H1 (cell line): ENCODE measurements around the gene SLK. TPM values are rescaled to one million over a fixed set of nuclear protein-coding genes. Genes with fewer than 3 reads are reported as not detected.

Source experiments
- CTCF ChIA-PET: fragments of 300-600 bp; sonication (Branson Sonifier 250); formaldehyde crosslinking; loops from one replicate; lab custom pipeline; 2021; ENCODE audit not compliant: partially characterized antibody; lab: Charles Lee
- POLR2A ChIA-PET: fragments of 300-600 bp; sonication (Branson Sonifier 250); formaldehyde crosslinking; loops from one replicate; lab custom pipeline; 2021; ENCODE audit warnings: inconsistent platforms; ENCODE audit not compliant: partially characterized antibody; lab: Charles Lee
- DNase-seq, 2 experiments: peaks; one replicate each; pipeline versions ENCODE4 v3.0.0 to v3.0.0-alpha.2; 2010 to 2022; ENCODE audit warnings: low spot score in 2 of 2, low read depth in 1 of 2, mixed read lengths in 1 of 2
- FAIRE-seq: peaks from 2 replicates; lab custom pipeline; 2011; peaks lifted over from hg19 to GRCh38; lab: Jason Lieb, UNC
- H2AFZ ChIP-seq: 2 replicates; pipeline ENCODE4 v1.8.1; 2012; ENCODE audit warnings: low read length, inconsistent platforms
- H2AK5ac ChIP-seq: 2 replicates; pipeline ENCODE4 v1.6.1; 2013; ENCODE audit warnings: low read depth, low read length
- H2BK120ac ChIP-seq: replicated peaks from 2 replicates; pipeline ENCODE3; 2013; ENCODE audit warnings: low read depth, low read length, inconsistent platforms
- H2BK12ac ChIP-seq: 2 replicates; pipeline ENCODE4 v1.6.1; 2013; ENCODE audit warnings: low read depth, low read length
- H2BK15ac ChIP-seq: 2 replicates; pipeline ENCODE4 v1.6.1; 2013; ENCODE audit warnings: low read length
- H2BK20ac ChIP-seq: 2 replicates; pipeline ENCODE4 v1.6.1; 2013; ENCODE audit warnings: low read length
- H2BK5ac ChIP-seq: 2 replicates; pipeline ENCODE4 v1.6.1; 2013; ENCODE audit warnings: low read depth, low read length
- H3K14ac ChIP-seq: 2 replicates; pipeline ENCODE4 v1.6.1; 2013; ENCODE audit warnings: inconsistent platforms; ENCODE audit not compliant: insufficient read length
- H3K18ac ChIP-seq: 2 replicates; pipeline ENCODE4 v1.6.1; 2013; ENCODE audit warnings: low read length; ENCODE audit errors: extremely low read depth
- H3K23ac ChIP-seq: 2 replicates; pipeline ENCODE4 v1.6.1; 2013; ENCODE audit warnings: inconsistent platforms; ENCODE audit not compliant: insufficient read length
- H3K23me2 ChIP-seq: 2 replicates; pipeline ENCODE4 v1.6.1; 2013; ENCODE audit warnings: low read depth, low read length
- H3K27ac ChIP-seq: 2 replicates; pipeline ENCODE4 v1.6.1; 2011; ENCODE audit warnings: low read depth, low read length, inconsistent platforms
- H3K27me3 ChIP-seq, 4 experiments: replicated peaks in 1 of 4; 1 replicate in 1 of 4; 2 replicates in 3 of 4; pipeline versions ENCODE4 v1.6.1 to v1.8.1; 2011 to 2013; ENCODE audit warnings: low read length in 3 of 4, mild to moderate bottlenecking in 3 of 4, inconsistent platforms in 2 of 4, mixed read lengths in 2 of 4, moderate library complexity in 1 of 4; ENCODE audit not compliant: control insufficient read depth in 3 of 4, insufficient read depth in 3 of 4; ENCODE audit errors: extremely low read depth in 1 of 4
- H3K36me3 ChIP-seq, 4 experiments: 2 replicates each; pipeline versions ENCODE4 v1.6.1 to v1.8.1; 2011 to 2013; ENCODE audit warnings: mild to moderate bottlenecking in 4 of 4, low read length in 3 of 4, moderate library complexity in 2 of 4, control low read depth in 1 of 4, inconsistent platforms in 1 of 4; ENCODE audit not compliant: insufficient read depth in 4 of 4, control insufficient read depth in 2 of 4
- H3K4ac ChIP-seq: replicated peaks from 2 replicates; pipeline ENCODE3; 2013; ENCODE audit warnings: low read length, low read depth, mixed read lengths, inconsistent platforms; ENCODE audit not compliant: insufficient read length
- H3K4me1 ChIP-seq, 4 experiments: replicated peaks in 1 of 4; 1 replicate in 1 of 4; 2 replicates in 3 of 4; pipeline versions ENCODE4 v1.6.1 to v1.8.1; 2011 to 2013; ENCODE audit warnings: low read length in 3 of 4, inconsistent platforms in 2 of 4, mixed read lengths in 1 of 4; ENCODE audit not compliant: insufficient read depth in 4 of 4, control insufficient read depth in 3 of 4
- H3K4me2 ChIP-seq, 2 experiments: 2 replicates each; pipeline versions ENCODE4 v1.6.1 to v1.8.1; 2011 to 2013; ENCODE audit warnings: low read depth in 2 of 2, low read length in 2 of 2, control low read depth in 1 of 2, inconsistent platforms in 1 of 2, mild to moderate bottlenecking in 1 of 2; ENCODE audit not compliant: insufficient read depth in 1 of 2
- H3K4me3 ChIP-seq, 4 experiments: fragments of 200-600, 300-600 bp in 1 of 4; sonication (generic), shearing (Covaris generic), sonication (Bioruptor Twin) in 1 of 4; 2 replicates each; pipeline versions ENCODE4 v1.5.1 to v1.8.1; 2011 to 2016; ENCODE audit warnings: low read length in 4 of 4, low read depth in 3 of 4, control low read depth in 2 of 4, inconsistent platforms in 2 of 4, mild to moderate bottlenecking in 2 of 4, mixed read lengths in 1 of 4, moderate library complexity in 1 of 4; ENCODE audit not compliant: insufficient read depth in 2 of 4; ENCODE audit errors: extremely low read depth in 1 of 4
- H3K56ac ChIP-seq: replicated peaks from 2 replicates; pipeline ENCODE3; 2013; ENCODE audit warnings: low read depth, mild to moderate bottlenecking, mixed read lengths, low read length, inconsistent platforms; ENCODE audit not compliant: insufficient read length
- H3K79me1 ChIP-seq: 2 replicates; pipeline ENCODE4 v1.6.1; 2013; ENCODE audit warnings: low read depth, low read length, control low read depth
- H3K79me2 ChIP-seq, 2 experiments: 2 replicates each; pipeline versions ENCODE4 v1.6.1 to v1.8.1; 2012 to 2013; ENCODE audit warnings: low read length in 2 of 2, mild to moderate bottlenecking in 2 of 2, inconsistent platforms in 1 of 2; ENCODE audit not compliant: insufficient read depth in 2 of 2, control insufficient read depth in 1 of 2
- H3K9ac ChIP-seq, 4 experiments: replicated peaks in 1 of 4; 1 replicate in 1 of 4; 2 replicates in 3 of 4; pipeline versions ENCODE4 v1.6.1 to v1.8.1; 2011 to 2013; ENCODE audit warnings: low read depth in 3 of 4, low read length in 3 of 4, control low read depth in 2 of 4, mild to moderate bottlenecking in 2 of 4, moderate library complexity in 2 of 4, inconsistent platforms in 1 of 4; ENCODE audit errors: extremely low read depth in 1 of 4
- H3K9me3 ChIP-seq, 2 experiments: 2 replicates each; pipeline versions ENCODE4 v1.6.1 to v1.8.1; 2012 to 2013; ENCODE audit warnings: mild to moderate bottlenecking in 2 of 2, moderate library complexity in 2 of 2, control low read depth in 1 of 2, inconsistent platforms in 1 of 2, low read depth in 1 of 2, low read length in 1 of 2, mixed read lengths in 1 of 2; ENCODE audit not compliant: insufficient read depth in 2 of 2
- H4K20me1 ChIP-seq, 2 experiments: replicated peaks in 1 of 2; 2 replicates each; pipeline versions ENCODE3 to v1.8.1; 2011 to 2013; ENCODE audit warnings: inconsistent platforms in 2 of 2, low read length in 2 of 2, mild to moderate bottlenecking in 1 of 2; ENCODE audit not compliant: insufficient read depth in 2 of 2, control insufficient read depth in 1 of 2
- H4K5ac ChIP-seq: 2 replicates; pipeline ENCODE4 v1.6.1; 2013; ENCODE audit warnings: low read length, low read depth, mixed read lengths, inconsistent platforms; ENCODE audit not compliant: insufficient read length
- H4K8ac ChIP-seq: 2 replicates; pipeline ENCODE4 v1.8.0; 2013; ENCODE audit warnings: mild to moderate bottlenecking, moderate library complexity, low read length, inconsistent platforms; ENCODE audit not compliant: insufficient read depth; ENCODE audit errors: extremely low read depth
- H4K91ac ChIP-seq: replicated peaks from 2 replicates; pipeline ENCODE3; 2013; ENCODE audit warnings: low read length, mixed read lengths, inconsistent platforms; ENCODE audit not compliant: insufficient read length
- CREB1 ChIP-seq: IDR thresholded peaks from 2 replicates; pipeline ENCODE4 v1.6.1; 2012; ENCODE audit warnings: inconsistent platforms
- GABPA ChIP-seq: IDR thresholded peaks from 2 replicates; pipeline ENCODE4 v1.6.1; 2011; ENCODE audit warnings: mild to moderate bottlenecking, low read length, moderate library complexity, borderline replicate concordance; ENCODE audit not compliant: insufficient read depth
- KDM4A ChIP-seq: IDR thresholded peaks from one replicate; pipeline ENCODE4 v1.7.1; 2012; ENCODE audit warnings: low read depth, mild to moderate bottlenecking, moderate library complexity, low read length, inconsistent platforms; ENCODE audit not compliant: severe bottlenecking
- PHF8 ChIP-seq: fragments of 200-600 bp; sonication (generic); conservative IDR thresholded peaks from 2 replicates; pipeline ENCODE4 v1.7.1; 2012; ENCODE audit warnings: low read depth, mild to moderate bottlenecking, inconsistent platforms, low read length, moderate library complexity
- POLR2A ChIP-seq, 2 experiments: IDR thresholded peaks; 1 replicate in 1 of 2; 2 replicates in 1 of 2; pipeline ENCODE4 v1.6.1; 2011; ENCODE audit warnings: low read depth in 2 of 2, low read length in 2 of 2, mild to moderate bottlenecking in 2 of 2; ENCODE audit errors: control extremely low read depth in 1 of 2
- POU5F1 ChIP-seq: IDR thresholded peaks from 2 replicates; pipeline ENCODE4 v1.6.1; 2011; ENCODE audit warnings: low read depth, mild to moderate bottlenecking, low read length, moderate library complexity
- RAD21 ChIP-seq, 2 experiments: IDR thresholded peaks in 1 of 2; conservative IDR thresholded peaks in 1 of 2; 2 replicates each; pipeline ENCODE4 v1.6.1; 2011; ENCODE audit warnings: low read depth in 2 of 2, low read length in 2 of 2, improper control_type of control experiment in 1 of 2, inconsistent platforms in 1 of 2, mild to moderate bottlenecking in 1 of 2, moderate library complexity in 1 of 2
- SAP30 ChIP-seq: fragments of 300-600 bp; sonication (generic); IDR thresholded peaks from 2 replicates; pipeline ENCODE4 v1.7.1; 2012; ENCODE audit warnings: low read length, moderate library complexity, mild to moderate bottlenecking, inconsistent platforms; ENCODE audit not compliant: insufficient read depth, insufficient replicate concordance
- SIN3A ChIP-seq, 2 experiments: IDR thresholded peaks in 1 of 2; conservative IDR thresholded peaks in 1 of 2; 2 replicates each; pipeline ENCODE4 v1.6.1; 2011 to 2012; ENCODE audit warnings: low read length in 2 of 2, improper control_type of control experiment in 1 of 2, low read depth in 1 of 2, mild to moderate bottlenecking in 1 of 2
- TAF1 ChIP-seq: IDR thresholded peaks from 2 replicates; pipeline ENCODE4 v1.6.1; 2011; ENCODE audit warnings: mild to moderate bottlenecking, low read depth, low read length
- USF2 ChIP-seq: IDR thresholded peaks from 2 replicates; pipeline ENCODE4 v1.6.1; 2011; ENCODE audit warnings: low read length, improper control_type of control experiment
- WGBS, 2 experiments: shearing (Covaris generic) in 1 of 2; methylation state at CpG; one replicate each; pipeline versions ENCODE4 v1.1.6 to v1.1.7; 2013 to 2015; ENCODE audit warnings: low lambda C conversion rate in 2 of 2, mixed read lengths in 2 of 2, inconsistent platforms in 1 of 2, low coverage in 1 of 2, missing lambda C conversion rate in 1 of 2; ENCODE audit not compliant: insufficient replicate concordance in 2 of 2, insufficient coverage in 1 of 2, insufficient read length in 1 of 2; ENCODE audit errors: extremely low coverage in 1 of 2, missing lambda C conversion rate in 1 of 2; 5-methylcytosine and 5-hydroxymethylcytosine counted together
- polyA plus RNA-seq, 7 experiments: library from polyadenylated mRNA; depleted of rRNA in 3 of 7; stranded (reverse) in 5 of 7; unstranded in 2 of 7; fragments of >200 nt in 5 of 7; fragments of 200-250 nt in 2 of 7; gene quantifications; 1 replicate in 5 of 7; 2 replicates in 1 of 7; 4 replicates in 1 of 7; pipeline versions ENCODE4 v1.2.1 to v1.2.3, GENCODE V29; 2011 to 2013; ENCODE audit warnings: missing spikeins in 2 of 7, mixed read lengths in 2 of 7
- total RNA-seq: library from RNA; stranded (reverse); fragmentation: NEBNext Ultra II Directional; extraction: Animal tissue kit (Norgen Biotek cat#: 25700); gene quantifications from 2 replicates; pipeline ENCODE4 v1.2.1, GENCODE V29; 2021
- TF ChIP-seq, protein P1 (sequence below): IDR thresholded peaks from 2 replicates; pipeline ENCODE4 v1.6.1; 2011; ENCODE audit warnings: low read depth, mild to moderate bottlenecking, low read length; ENCODE audit not compliant: insufficient read depth

SLK gene
- total and polyA plus RNA-seq, 2 of the 8 experiments (the other 6 are each of a cell fraction or from before 2014, with no cell fraction given) = 2.7 to 18.3 TPM

DNA sequence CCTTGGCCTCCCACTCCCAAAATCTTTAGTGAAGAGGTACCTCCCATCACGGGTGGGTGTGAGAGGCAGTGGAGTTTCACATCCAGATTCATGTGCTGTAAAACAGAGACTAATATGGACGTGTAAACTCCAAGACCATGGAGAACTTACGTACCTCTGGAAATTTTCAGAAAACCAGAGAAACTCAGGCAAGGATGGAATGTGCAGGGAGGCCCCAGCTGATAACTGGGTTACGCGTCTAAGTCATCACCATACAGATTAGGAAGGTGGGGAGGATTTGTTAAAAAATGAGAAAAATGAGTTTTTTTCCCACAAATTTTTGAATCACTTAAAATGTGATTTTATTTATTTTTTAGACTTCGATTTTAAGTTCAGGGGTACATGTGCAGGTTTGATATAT lies 32.6 kb upstream of the SLK start:
- no peak for FAIRE-seq
- no peak overlapping the region for H2AFZ ChIP-seq
- TF ChIP-seq GABPA = no peak
- TF ChIP-seq POLR2A (IDR thresholded peaks at IDR 0.05; ENCODE audit: control extremely low read depth in 1 of 2, low read depth in 2 of 2, low read length in 2 of 2) = no peak
- no peak for TF ChIP-seq RAD21 (IDR thresholded peaks at IDR 0.05 in 1 of 2, conservative IDR thresholded peaks at IDR 0.05 in 1 of 2; ENCODE audit: low read depth in 2 of 2, low read length in 2 of 2)
- TF ChIP-seq TAF1 = no peak
- TF ChIP-seq CREB1 = no peak
- TF ChIP-seq, protein P1, sequence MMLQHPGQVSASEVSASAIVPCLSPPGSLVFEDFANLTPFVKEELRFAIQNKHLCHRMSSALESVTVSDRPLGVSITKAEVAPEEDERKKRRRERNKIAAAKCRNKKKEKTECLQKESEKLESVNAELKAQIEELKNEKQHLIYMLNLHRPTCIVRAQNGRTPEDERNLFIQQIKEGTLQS = no peak
- no peak for TF ChIP-seq SAP30
- no peak for TF ChIP-seq USF2
- no peak for TF ChIP-seq POU5F1
- TF ChIP-seq SIN3A (conservative IDR thresholded peaks at IDR 0.05 in 1 of 2, IDR thresholded peaks at IDR 0.05 in 1 of 2; ENCODE audit: low read depth in 1 of 2, low read length in 2 of 2) = no peak
- TF ChIP-seq KDM4A = no peak
- TF ChIP-seq PHF8 = no peak

More for the DNA sequence above, 32.6 kb upstream of the SLK start:
- Histone ChIP-seq H3K4me2 (no peak overlapping the region), H3K23me2 (no peaks in the 10 kb centered on the region), H2AK5ac (no peak overlapping the region), H4K8ac (no peak overlapping the region), H3K9ac (no peak overlapping the region), H3K4ac (no peak overlapping the region), H3K4me3 (no peak overlapping the region), H3K79me2 (no peaks in the 10 kb centered on the region), H3K23ac (no peak overlapping the region), H3K18ac (no peak overlapping the region), H3K4me1 (peaks cover 0 to 4% (median 1%) of the 10 kb centered on the region in 4 experiments; a peak in 3 of 7 replicates), H3K27ac (no peak overlapping the region), H3K27me3 (no peaks in the 10 kb centered on the region), H3K79me1 (no peaks in the 10 kb centered on the region), H3K14ac (no peak overlapping the region), H2BK15ac (no peak overlapping the region), H4K5ac (no peak overlapping the region), H3K56ac (no peak overlapping the region), H2BK120ac (no peak overlapping the region), H2BK5ac (no peak overlapping the region), H4K20me1 (no peaks in the 10 kb centered on the region), H3K9me3 (no peaks in the 10 kb centered on the region), H4K91ac (no peak overlapping the region), H2BK20ac (no peak overlapping the region), H3K36me3 (no peaks in the 10 kb centered on the region), H2BK12ac (no peak overlapping the region)
- POLR2A ChIA-PET = no interaction called here
- 84% methylated on average over 6 of the region's 6 CpGs; no CpG with 5 or more reads in 1 of the 2 experiments for WGBS, 2 experiments
- no peak for DNase-seq
- CTCF ChIA-PET = interaction anchor here (1.0 kb wide), 1 partner anchor 20 kb away, joined by 3 read pairs; no protein-coding TSS in a partner anchor
